ENCODE data around the gene CYSTM1.

Gene CYSTM1

GRCh38 chr5:140174465-140175366 is at the start of gene CYSTM1:
Gene CYSTM1 (plus strand): TSS chr5:140175188. CDS start chr5:140194466, 19,278 bp downstream.
- ChIA-PET CTCF (interaction anchor here (0.9 to 1.4 kb wide), 5 partner anchors 29 to 184 kb away, joined by 3 to 6 read pairs (median 3); no protein-coding TSS in a partner anchor), POLR2A (interaction anchor here (1.0 to 1.2 kb wide), 2 partner anchors 40 to 171 kb away, joined by 3 read pairs; no protein-coding TSS in a partner anchor)
- DNase-seq (ENCODE audit: low read depth, low spot score) = peak; percentile 33

GRCh38 chr5:140125637-140126036 is 49.4 kb upstream of the CYSTM1 start, which contains the start of gene IGIP:
Gene IGIP (plus strand): TSS chr5:140125937. CDS start chr5:140128477, 2,540 bp downstream.
- POLR2A ChIA-PET = no interaction called here

More at GRCh38 chr5:140174465-140175366, at the start of gene CYSTM1:
- no peak for TF ChIP-seq CTCF (IDR thresholded peaks at IDR 0.05; ENCODE audit: insufficient read depth, low read length, missing control alignments)
- peak within 1 kb of the TSS; percentile 80 for H3K4me3 ChIP-seq (ENCODE audit: low read depth, low read length)

GRCh38 chr5:140126315-140127012 is 48.5 kb upstream of the CYSTM1 start:
- DNase-seq (ENCODE audit: low read depth, low spot score) = no peak
- TF ChIP-seq CTCF (IDR thresholded peaks at IDR 0.05; ENCODE audit: insufficient read depth, low read length, missing control alignments) = no peak
- CTCF ChIA-PET = interaction anchor here (1.3 to 4.8 kb wide), 2 partner anchors 8 to 18 kb away, joined by 5 to 45 read pairs; no protein-coding TSS in a partner anchor
- POLR2A ChIA-PET = no interaction called here
- no peak overlapping the region for H3K4me3 ChIP-seq (ENCODE audit: low read depth, low read length)

More at GRCh38 chr5:140125637-140126036, 49.4 kb upstream of the CYSTM1 start, which contains the start of gene IGIP:
- CTCF ChIA-PET = interaction anchor here (4.8 to 14.1 kb wide), 2 partner anchors 14 to 18 kb away, joined by 45 to 336 read pairs; no protein-coding TSS in a partner anchor
- TF ChIP-seq CTCF (IDR thresholded peaks at IDR 0.05; ENCODE audit: insufficient read depth, low read length, missing control alignments) = no peak
- DNase-seq (ENCODE audit: low read depth, low spot score) = no peak
- no peak within 1 kb of the TSS for H3K4me3 ChIP-seq (ENCODE audit: low read depth, low read length)

GRCh38 chr5:140128376-140128775 is 46.6 kb upstream of the CYSTM1 start:
- ChIA-PET POLR2A (no interaction called here), CTCF (interaction anchor here (4.8 kb wide), 1 partner anchor 16 kb away, joined by 45 read pairs; no protein-coding TSS in a partner anchor)
- H3K4me3 ChIP-seq (ENCODE audit: low read depth, low read length) = no peak overlapping the region
- no peak for DNase-seq (ENCODE audit: low read depth, low spot score)
- TF ChIP-seq CTCF (IDR thresholded peaks at IDR 0.05; ENCODE audit: insufficient read depth, low read length, missing control alignments) = no peak

GRCh38 chr5:140130949-140131733 is 43.8 kb upstream of the CYSTM1 start:
- no peak for TF ChIP-seq CTCF (IDR thresholded peaks at IDR 0.05; ENCODE audit: insufficient read depth, low read length, missing control alignments)
- CTCF ChIA-PET = interaction anchor here (1.1 to 16.6 kb wide), 4 partner anchors 13 to 57 kb away, joined by 3 to 336 read pairs (median 119); partner anchors contain the start of gene PURA
- H3K4me3 ChIP-seq (ENCODE audit: low read depth, low read length) = no peak overlapping the region
- POLR2A ChIA-PET = interaction anchor here (0.7 to 1.3 kb wide), 5 partner anchors 10 to 27 kb away, joined by 3 to 5 read pairs (median 3); partner anchors contain the start of gene PURA
- no peak for DNase-seq (ENCODE audit: low read depth, low spot score)
